ENCODE data around the gene HEPACAM. TPM values are rescaled to one million over a fixed set of nuclear protein-coding genes. Genes with fewer than 3 reads are reported as not detected.

HEPACAM gene
- total and polyA plus RNA-seq, 2 donors (not counting 3 experiments of a cell fraction or from before 2014, with no cell fraction given) = not detected

DNA sequence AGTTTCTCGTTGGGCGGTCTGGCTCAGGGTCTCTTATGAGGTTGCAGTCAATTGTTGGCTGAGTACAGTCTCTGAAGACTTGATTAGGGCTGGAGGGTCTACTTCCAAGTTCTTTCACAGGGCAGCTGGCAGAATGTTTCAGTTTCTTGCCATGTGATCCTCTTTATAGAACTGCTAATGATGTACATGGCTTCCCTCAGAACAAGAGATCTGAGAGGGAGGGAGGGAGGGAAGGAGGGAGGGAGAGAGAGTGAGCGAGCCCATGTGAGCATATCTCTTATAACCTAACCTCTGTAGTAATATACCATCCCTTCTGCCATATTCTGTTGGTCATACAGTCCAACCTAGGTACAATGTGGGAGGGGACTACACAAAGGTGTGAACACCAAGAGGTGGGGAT, 15.5 kb upstream of the HEPACAM start:
- Histone ChIP-seq H3K36me3 (ENCODE audit: control insufficient read depth in 2 of 2, extremely low read depth in 1 of 2, insufficient read depth in 2 of 2, low read length in 2 of 2) (no peaks in the 10 kb centered on the region), H3K4me2 (ENCODE audit: insufficient read depth, low read length) (no peak overlapping the region), H3K4me3 (replicated peaks in 1 of 3; ENCODE audit: insufficient read depth in 1 of 3, low read depth in 1 of 3, low read length in 3 of 3) (no peak overlapping the region), H3K9ac (replicated peaks; ENCODE audit: extremely low read depth, insufficient read depth, low read length) (no peak overlapping the region), H3K79me2 (ENCODE audit: control insufficient read depth, insufficient read depth, low read length) (no peaks in the 10 kb centered on the region), H3K9me1 (replicated peaks; ENCODE audit: control insufficient read depth, extremely low read depth, insufficient read depth, low read length) (no peaks in the 10 kb centered on the region), H2AFZ (ENCODE audit: low read depth, low read length) (no peak overlapping the region), H3K4me1 (ENCODE audit: control insufficient read depth, extremely low read depth, insufficient read depth, low read length) (peaks cover 13% of the 10 kb centered on the region), H4K20me1 (replicated peaks; ENCODE audit: control insufficient read depth, extremely low read depth, insufficient read depth, low read length) (no peaks in the 10 kb centered on the region), H3K9me3 (replicated peaks; ENCODE audit: control insufficient read depth, insufficient read depth, low read length) (no peaks in the 10 kb centered on the region), H3K27ac (ENCODE audit: insufficient read depth, low read depth, low read length) (no peak overlapping the region), H3K27me3 (ENCODE audit: control insufficient read depth in 2 of 2, insufficient read depth in 2 of 2, low read length in 2 of 2) (peaks cover 0 to 3% of the 10 kb centered on the region in 2 experiments)
- intact Hi-C loops (cut with micrococcal nuclease) (no loop called here), dilution Hi-C loops (cut with MboI; ENCODE audit: extremely low pct_ligation_motif_present, low sequenced_read_pairs) (no loop called here)
- ChIA-PET CTCF (no interaction called here), POLR2A (interaction anchor here (3.5 kb wide), 1 partner anchor 52 kb away, joined by 36 read pairs; the partner anchor contains the start of gene ROBO4)
- no peak for FAIRE-seq
- BruUV-seq (replicated peaks) = no TSS peak
- TF ChIP-seq MYC (IDR thresholded peaks at IDR 0.05; ENCODE audit: low read depth, low read length) (no peak), FOS (IDR thresholded peaks at IDR 0.05; ENCODE audit: borderline replicate concordance, insufficient read depth, low read length) (no peak), GATA2 (IDR thresholded peaks at IDR 0.05; ENCODE audit: insufficient read depth, insufficient read length, low read depth, low read length) (no peak), EZH2 (IDR thresholded peaks at IDR 0.05; ENCODE audit: borderline replicate concordance, low read depth, low read length, severe bottlenecking) (no peak), JUN (IDR thresholded peaks at IDR 0.05; ENCODE audit: borderline replicate concordance, insufficient read depth, insufficient read length, low read depth) (no peak), POLR2AphosphoS5 (IDR thresholded peaks at IDR 0.05; ENCODE audit: insufficient read depth, low read depth, low read length) (no peak), POLR2A (IDR thresholded peaks at IDR 0.05; ENCODE audit: low read depth, low read length) (no peak)
- TF ChIP-seq, protein P1, sequence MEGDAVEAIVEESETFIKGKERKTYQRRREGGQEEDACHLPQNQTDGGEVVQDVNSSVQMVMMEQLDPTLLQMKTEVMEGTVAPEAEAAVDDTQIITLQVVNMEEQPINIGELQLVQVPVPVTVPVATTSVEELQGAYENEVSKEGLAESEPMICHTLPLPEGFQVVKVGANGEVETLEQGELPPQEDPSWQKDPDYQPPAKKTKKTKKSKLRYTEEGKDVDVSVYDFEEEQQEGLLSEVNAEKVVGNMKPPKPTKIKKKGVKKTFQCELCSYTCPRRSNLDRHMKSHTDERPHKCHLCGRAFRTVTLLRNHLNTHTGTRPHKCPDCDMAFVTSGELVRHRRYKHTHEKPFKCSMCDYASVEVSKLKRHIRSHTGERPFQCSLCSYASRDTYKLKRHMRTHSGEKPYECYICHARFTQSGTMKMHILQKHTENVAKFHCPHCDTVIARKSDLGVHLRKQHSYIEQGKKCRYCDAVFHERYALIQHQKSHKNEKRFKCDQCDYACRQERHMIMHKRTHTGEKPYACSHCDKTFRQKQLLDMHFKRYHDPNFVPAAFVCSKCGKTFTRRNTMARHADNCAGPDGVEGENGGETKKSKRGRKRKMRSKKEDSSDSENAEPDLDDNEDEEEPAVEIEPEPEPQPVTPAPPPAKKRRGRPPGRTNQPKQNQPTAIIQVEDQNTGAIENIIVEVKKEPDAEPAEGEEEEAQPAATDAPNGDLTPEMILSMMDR (IDR thresholded peaks at IDR 0.05; ENCODE audit: extremely low read depth in 1 of 2, insufficient read depth in 1 of 2, low read depth in 1 of 2, low read length in 2 of 2) = no peak
- TF ChIP-seq, protein P2, sequence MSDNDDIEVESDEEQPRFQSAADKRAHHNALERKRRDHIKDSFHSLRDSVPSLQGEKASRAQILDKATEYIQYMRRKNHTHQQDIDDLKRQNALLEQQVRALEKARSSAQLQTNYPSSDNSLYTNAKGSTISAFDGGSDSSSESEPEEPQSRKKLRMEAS (IDR thresholded peaks at IDR 0.05; ENCODE audit: insufficient read depth, insufficient read length) = no peak
- DNase-seq (ENCODE audit: low read depth, low spot score) = no peak

Data from endothelial cell of umbilical vein (primary cell).